Neural progenitor cell (in vitro differentiated cells): ENCODE results near the gene ADAMTS18. TPM values are rescaled to one million over a fixed set of nuclear protein-coding genes. Genes with fewer than 3 reads are reported as not detected.
"Not testable (repeated sequence)": the region's sequence is repeated elsewhere in the genome, so short reads cannot be mapped to it uniquely, and the experiment has no call there.

Source experiments
- DNase-seq: peaks from one replicate; pipeline ENCODE4 v3.0.0-alpha.2; 2016; ENCODE audit warnings: low spot score
- H2AFZ ChIP-seq: fragments of 200-600 bp; sonication (generic); replicated peaks from 2 replicates; pipeline ENCODE4 v1.6.1; 2016; ENCODE audit warnings: antibody characterized with exemption
- H3F3A ChIP-seq: fragments of 200-600 bp; sonication (generic); 2 replicates; pipeline ENCODE4 v1.6.1; 2016; ENCODE audit warnings: antibody characterized with exemption, low read depth
- H3K27ac ChIP-seq: fragments of 200-600 bp; sonication (generic); 2 replicates; pipeline ENCODE4 v1.5.1; 2016; ENCODE audit warnings: mild to moderate bottlenecking
- H3K27me3 ChIP-seq: fragments of 200-600 bp; sonication (generic); 2 replicates; pipeline ENCODE4 v1.6.1; 2016; ENCODE audit warnings: mild to moderate bottlenecking, moderate library complexity
- H3K36me3 ChIP-seq: fragments of 200-600 bp; sonication (generic); 2 replicates; pipeline ENCODE4 v1.5.1; 2016
- H3K4me1 ChIP-seq: fragments of 200-600 bp; sonication (generic); 2 replicates; pipeline ENCODE4 v1.6.1; 2016; ENCODE audit warnings: mixed run types
- H3K4me2 ChIP-seq: fragments of 200-600 bp; sonication (generic); 2 replicates; pipeline ENCODE4 v1.6.1; 2016
- H3K4me3 ChIP-seq: fragments of 200-600 bp; sonication (generic); 2 replicates; pipeline ENCODE4 v1.5.1; 2016
- H3K79me2 ChIP-seq: fragments of 200-600 bp; sonication (generic); 2 replicates; pipeline ENCODE4 v1.6.1; 2016; ENCODE audit warnings: low read depth
- H3K9ac ChIP-seq: fragments of 200-600 bp; sonication (generic); 2 replicates; pipeline ENCODE4 v1.6.1; 2016
- H3K9me3 ChIP-seq: fragments of 200-600 bp; sonication (generic); 2 replicates; pipeline ENCODE4 v1.5.1; 2016; ENCODE audit warnings: low read depth
- H4K20me1 ChIP-seq: fragments of 200-600 bp; sonication (generic); 2 replicates; pipeline ENCODE4 v1.6.1; 2016; ENCODE audit warnings: low read depth
- H3K27ac Mint-ChIP-seq: 3 replicates; pipeline ENCODE4 v1.8.0; 2021; ENCODE audit warnings: mixed read lengths
- H3K27me3 Mint-ChIP-seq: 2 replicates; pipeline ENCODE4 v1.8.0; 2022; ENCODE audit warnings: low read depth, mild to moderate bottlenecking, inconsistent platforms, moderate library complexity, mixed read lengths; ENCODE audit not compliant: insufficient read depth
- H3K36me3 Mint-ChIP-seq: 3 replicates; pipeline ENCODE4 v1.8.0; 2021; ENCODE audit warnings: mixed read lengths
- H3K4me1 Mint-ChIP-seq: 3 replicates; pipeline ENCODE4 v1.8.0; 2021; ENCODE audit warnings: mixed read lengths
- H3K4me3 Mint-ChIP-seq: 3 replicates; pipeline ENCODE4 v1.8.0; 2021; ENCODE audit warnings: mild to moderate bottlenecking, moderate library complexity, mixed read lengths
- H3K9me3 Mint-ChIP-seq: 3 replicates; pipeline ENCODE4 v1.8.0; 2020; ENCODE audit warnings: mixed read lengths
- CTCF ChIP-seq: fragments of 200-600 bp; sonication (generic); IDR thresholded peaks from 2 replicates; pipeline ENCODE4 v1.5.1; 2017; ENCODE audit warnings: antibody characterized with exemption, mild to moderate bottlenecking
- EZH2 ChIP-seq: fragments of 200-600 bp; sonication (generic); IDR thresholded peaks from 2 replicates; pipeline ENCODE4 v1.6.1; 2017; ENCODE audit warnings: antibody characterized with exemption, mild to moderate bottlenecking, moderate library complexity
- EZH2phosphoT487 ChIP-seq: fragments of 200-600 bp; sonication (generic); IDR thresholded peaks from 2 replicates; pipeline ENCODE4 v1.6.1; 2017; ENCODE audit warnings: antibody characterized with exemption
- total RNA-seq: library from RNA; depleted of rRNA; stranded (reverse); fragments of >200 nt; gene quantifications from 2 replicates; pipeline ENCODE4 v1.2.3, GENCODE V29; 2015; ENCODE audit warnings: low replicate concordance

ADAMTS18 gene
- total RNA-seq, 1 donor from 2014 or later: 1.9 TPM

DNA sequence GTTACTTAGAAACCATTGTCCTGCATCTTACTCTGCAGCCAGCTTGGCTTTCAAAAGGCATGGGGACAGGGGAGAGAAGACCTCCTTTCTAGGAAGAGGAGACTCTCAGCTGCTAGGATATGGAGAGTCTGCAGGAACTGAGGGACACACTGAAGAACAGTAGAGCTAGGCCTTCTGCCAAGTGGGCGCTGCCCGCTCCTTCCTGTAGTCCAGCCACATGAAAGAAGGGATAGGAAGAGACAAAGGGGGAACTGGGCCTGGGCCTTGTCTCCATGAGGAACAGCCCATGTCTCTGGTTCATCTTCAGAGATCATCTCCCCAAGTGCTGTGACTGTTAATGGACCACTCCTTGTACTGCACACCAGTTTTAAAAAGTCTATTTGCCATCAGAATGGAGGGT is 157.3 kb downstream of the ADAMTS18 start:
- no peaks in the 10 kb centered on the region for H3K79me2 ChIP-seq
- no peaks in the 10 kb centered on the region for H3K9me3 Mint-ChIP-seq
- H4K20me1 ChIP-seq: peaks cover 2% of the 10 kb centered on the region
- H3F3A ChIP-seq: peaks cover 3% of the 10 kb centered on the region
- H3K36me3 ChIP-seq: no peaks in the 10 kb centered on the region
- no peak overlapping the region for H3K27ac Mint-ChIP-seq
- TF ChIP-seq EZH2phosphoT487 (no peak), EZH2 (no peak), CTCF (no peak)
- H3K9ac ChIP-seq: no peak overlapping the region
- H3K4me2 ChIP-seq: no peak overlapping the region
- no peaks in the 10 kb centered on the region for H3K4me1 Mint-ChIP-seq
- peaks cover 28% of the 10 kb centered on the region for H3K27me3 ChIP-seq
- no peak overlapping the region for H3K4me3 Mint-ChIP-seq
- peaks cover 3% of the 10 kb centered on the region for H3K36me3 Mint-ChIP-seq
- no peaks in the 10 kb centered on the region for H3K4me1 ChIP-seq
- H3K4me3 ChIP-seq: no peak overlapping the region
- peaks cover 4% of the 10 kb centered on the region for H3K27me3 Mint-ChIP-seq
- DNase-seq: no peak
- H2AFZ ChIP-seq: no peak overlapping the region
- H3K9me3 ChIP-seq: no peaks in the 10 kb centered on the region
- no peak overlapping the region for H3K27ac ChIP-seq

- TF ChIP-seq CTCF: no peak
- no peak for TF ChIP-seq EZH2phosphoT487
- TF ChIP-seq EZH2: no peak
- Histone ChIP-seq H3K79me2 (no peaks in the 10 kb centered on the region), H3K4me1 (no peaks in the 10 kb centered on the region), H3K4me3 (no peak overlapping the region), H2AFZ (no peak overlapping the region), H3F3A (peaks cover 7% of the 10 kb centered on the region), H3K27me3 (peaks cover 32% of the 10 kb centered on the region), H3K36me3 (no peaks in the 10 kb centered on the region), H4K20me1 (peaks cover 6% of the 10 kb centered on the region), H3K4me2 (no peak overlapping the region), H3K27ac (no peak overlapping the region), H3K9me3 (no peaks in the 10 kb centered on the region), H3K9ac (no peak overlapping the region)
- Mint-ChIP-seq H3K4me3 (no peak overlapping the region), H3K4me1 (no peaks in the 10 kb centered on the region), H3K36me3 (peaks cover 3% of the 10 kb centered on the region), H3K27me3 (peaks cover 4% of the 10 kb centered on the region), H3K27ac (no peak overlapping the region), H3K9me3 (no peaks in the 10 kb centered on the region)
- no peak for DNase-seq
Measured at GRCh38 chr16:77277141-77277540, 157.7 kb downstream of the ADAMTS18 start.

DNA sequence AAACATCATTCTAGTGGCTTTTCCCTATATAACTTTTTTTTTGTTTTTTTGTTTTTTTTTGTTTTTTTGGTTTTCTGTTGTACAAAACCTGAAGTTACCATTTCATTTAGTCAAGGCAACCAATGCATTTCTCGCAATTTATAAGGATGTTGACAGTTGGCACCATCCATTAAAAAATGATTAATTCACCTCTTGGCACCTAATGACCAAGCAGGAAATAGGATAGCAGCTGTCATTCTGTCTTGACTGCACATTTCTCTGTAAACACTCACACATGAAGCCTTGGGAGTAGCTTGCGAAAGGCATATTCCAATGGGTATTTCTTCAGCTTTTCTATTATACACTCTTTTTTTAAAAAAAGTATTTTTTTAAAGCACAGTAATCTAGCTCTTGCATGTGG is 158.2 kb downstream of the ADAMTS18 start:
- Histone ChIP-seq H3K4me3 (no peak overlapping the region), H3K9me3 (no peaks in the 10 kb centered on the region), H4K20me1 (peaks cover 9% of the 10 kb centered on the region), H3K27ac (no peak overlapping the region), H3K4me1 (peaks cover 4% of the 10 kb centered on the region), H3K36me3 (no peaks in the 10 kb centered on the region), H3K4me2 (no peak overlapping the region), H3K27me3 (peaks cover 37% of the 10 kb centered on the region), H2AFZ (no peak overlapping the region), H3K79me2 (no peaks in the 10 kb centered on the region), H3F3A (peaks cover 12% of the 10 kb centered on the region), H3K9ac (no peak overlapping the region)
- Mint-ChIP-seq H3K36me3 (peaks cover 3% of the 10 kb centered on the region), H3K4me1 (peaks cover 3% of the 10 kb centered on the region), H3K4me3 (no peak overlapping the region), H3K9me3 (no peaks in the 10 kb centered on the region), H3K27ac (no peak overlapping the region), H3K27me3 (peaks cover 4% of the 10 kb centered on the region)
- DNase-seq: no peak
- TF ChIP-seq CTCF (no peak), EZH2phosphoT487 (no peak), EZH2 (no peak)

DNA sequence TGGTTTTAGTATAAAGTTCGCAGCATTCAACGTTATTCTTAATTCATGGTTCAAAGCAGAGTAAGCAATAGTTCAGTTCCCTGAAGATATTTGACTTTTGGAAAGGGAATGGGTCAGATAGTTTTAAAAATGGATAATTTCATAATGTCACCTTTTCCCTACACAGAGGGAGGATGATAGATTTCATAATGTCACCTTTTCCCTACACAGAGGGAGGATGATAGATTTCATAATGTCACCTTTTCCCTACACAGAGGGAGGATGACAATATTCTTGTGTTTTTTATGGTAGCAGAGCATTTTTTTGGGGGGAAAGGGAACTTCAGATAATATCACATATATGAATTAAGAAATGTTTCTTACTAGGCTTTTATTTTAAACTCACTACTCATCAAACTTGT is 159.5 kb downstream of the ADAMTS18 start:
- H3K27ac Mint-ChIP-seq, H3K4me2 ChIP-seq, H2AFZ ChIP-seq, H3K9me3 Mint-ChIP-seq, H3K79me2 ChIP-seq, DNase-seq, H3K4me1 ChIP-seq, H3K36me3 Mint-ChIP-seq, H3K4me1 Mint-ChIP-seq, H4K20me1 ChIP-seq, H3K9me3 ChIP-seq, H3K4me3 Mint-ChIP-seq, H3K27me3 Mint-ChIP-seq, H3K4me3 ChIP-seq, H3K9ac ChIP-seq, H3K27ac ChIP-seq, H3K36me3 ChIP-seq: not testable (repeated sequence)
- Histone ChIP-seq H3F3A (peaks cover 18% of the 10 kb centered on the region), H3K27me3 (peaks cover 50% of the 10 kb centered on the region)
